Mononuclear cell (primary cell): ENCODE measurements around the gene PRR13. TPM values are rescaled to one million over a fixed set of nuclear protein-coding genes. Genes with fewer than 3 reads are reported as not detected.
"Not testable (repeated sequence)": the region's sequence is repeated elsewhere in the genome, so short reads cannot be mapped to it uniquely, and the experiment has no call there.

Experiments used
- H3K27me3 ChIP-seq: 2 replicates; pipeline ENCODE4 v1.6.0; 2011; ENCODE audit warnings: low read length, control low read depth; ENCODE audit not compliant: insufficient read depth
- H3K4me1 ChIP-seq: 2 replicates; pipeline ENCODE4 v1.5.1; 2011; ENCODE audit warnings: mild to moderate bottlenecking, low read length, control low read depth; ENCODE audit not compliant: insufficient read depth
- H3K4me3 ChIP-seq: 2 replicates; pipeline ENCODE4 v1.5.1; 2011; ENCODE audit warnings: mild to moderate bottlenecking, low read length, moderate library complexity
- H3K9me3 ChIP-seq: 2 replicates; pipeline ENCODE4 v1.5.1; 2011; ENCODE audit warnings: low read depth, mild to moderate bottlenecking, control low read depth, low read length
- total RNA-seq: library from RNA; depleted of rRNA; stranded (reverse); fragments of >200 nt; gene quantifications from one replicate; pipeline ENCODE4 v1.2.3, GENCODE V29; 2012

Gene PRR13
- total RNA-seq, 1 donor: 104 TPM

DNA sequence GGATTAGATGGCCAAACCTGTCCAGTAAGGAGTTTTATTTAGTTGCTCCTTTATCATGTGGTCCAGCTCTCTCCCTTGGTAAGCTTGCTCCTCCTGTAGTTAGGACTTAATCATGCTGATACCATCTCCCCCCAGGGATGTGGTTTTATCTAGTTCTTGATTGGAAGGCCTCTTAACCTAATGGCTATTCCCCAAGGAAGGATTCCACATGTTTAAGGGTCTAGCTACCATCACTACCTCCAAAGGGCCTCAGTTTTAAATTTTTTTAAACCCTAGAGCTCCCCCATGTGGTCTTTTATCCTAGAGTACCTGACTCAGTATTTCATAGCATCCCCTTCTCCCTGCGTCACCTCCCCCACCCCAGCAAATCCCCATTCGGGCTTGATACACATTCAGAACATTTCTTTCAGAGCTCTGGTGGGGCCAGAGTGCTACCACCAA is 35.3 kb downstream of the PRR13 start:
- H3K4me3 ChIP-seq: no peak overlapping the region
- peaks cover 6% of the 10 kb centered on the region for H3K4me1 ChIP-seq
- H3K27me3 ChIP-seq: no peaks in the 10 kb centered on the region
- no peaks in the 10 kb centered on the region for H3K9me3 ChIP-seq

DNA sequence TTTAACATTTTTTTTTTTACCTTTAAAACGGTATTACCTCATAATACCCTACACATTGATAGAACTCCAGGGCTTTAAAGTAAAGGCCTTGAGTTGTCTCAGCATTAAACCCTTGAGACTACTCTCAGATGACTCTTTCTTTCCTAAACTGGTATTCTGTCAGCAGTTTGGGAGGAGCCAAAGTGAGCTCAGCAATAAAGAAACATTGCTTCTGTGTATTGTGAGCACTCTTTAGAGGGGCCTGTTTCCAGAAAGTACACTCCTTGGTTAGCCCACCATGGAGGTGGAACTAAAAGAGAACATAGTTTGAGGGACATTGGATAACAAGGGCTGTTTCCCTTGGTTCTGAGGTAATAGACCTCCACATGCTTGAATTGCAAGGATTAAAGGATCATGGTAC is 37.3 kb downstream of the PRR13 start:
- Histone ChIP-seq H3K4me1 (no peaks in the 10 kb centered on the region), H3K4me3 (no peak overlapping the region), H3K9me3 (no peaks in the 10 kb centered on the region), H3K27me3 (no peaks in the 10 kb centered on the region)

- no peaks in the 10 kb centered on the region for H3K4me1 ChIP-seq
- no peaks in the 10 kb centered on the region for H3K27me3 ChIP-seq
- H3K9me3 ChIP-seq: no peaks in the 10 kb centered on the region
- H3K4me3 ChIP-seq: no peak overlapping the region
These were observed 37.8 kb downstream of the PRR13 start for GRCh38 chr12:53479331-53479730.

- no peaks in the 10 kb centered on the region for H3K4me1 ChIP-seq
- no peak overlapping the region for H3K4me3 ChIP-seq
- no peaks in the 10 kb centered on the region for H3K27me3 ChIP-seq
- no peaks in the 10 kb centered on the region for H3K9me3 ChIP-seq
These were observed 39.2 kb downstream of the PRR13 start for GRCh38 chr12:53480491-53481442.

GRCh38 chr12:53481458-53481857 is 39.9 kb downstream of the PRR13 start:
- H3K4me3 ChIP-seq, H3K9me3 ChIP-seq, H3K27me3 ChIP-seq, H3K4me1 ChIP-seq: not testable (repeated sequence)

DNA sequence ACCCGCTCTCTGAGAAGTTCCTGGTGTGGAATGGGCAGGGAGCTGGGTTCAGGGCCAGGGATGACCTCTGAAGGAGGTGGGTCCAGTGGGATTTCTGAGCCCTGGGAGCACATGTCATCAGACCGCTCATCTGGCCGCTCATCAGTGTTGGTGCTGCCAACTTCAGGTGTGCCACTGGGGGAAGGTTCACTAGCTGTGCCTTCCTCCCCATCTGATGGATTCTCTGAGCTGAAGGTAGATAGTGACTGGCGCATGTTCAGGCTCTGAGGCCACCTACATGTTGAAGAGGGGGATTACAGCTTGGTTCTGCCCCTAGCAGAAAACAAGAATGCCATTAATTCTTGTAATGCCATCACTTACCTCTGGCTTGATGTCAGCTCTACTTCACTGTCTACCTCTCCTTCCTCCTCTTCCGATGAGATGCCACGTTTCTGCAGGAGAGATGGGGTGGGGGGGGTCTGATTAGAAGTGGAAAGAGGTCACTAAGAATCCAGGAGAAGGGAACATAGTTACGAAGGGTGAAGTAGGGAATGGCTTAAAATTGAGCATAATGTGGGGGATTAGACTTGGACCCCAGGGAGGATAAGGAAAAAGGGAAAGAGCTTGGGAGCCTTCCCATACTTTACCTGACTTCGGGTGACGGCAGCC is 40.5 kb downstream of the PRR13 start:
- Histone ChIP-seq H3K4me1 (no peaks in the 10 kb centered on the region), H3K27me3 (no peaks in the 10 kb centered on the region), H3K4me3 (no peak overlapping the region), H3K9me3 (no peaks in the 10 kb centered on the region)

DNA sequence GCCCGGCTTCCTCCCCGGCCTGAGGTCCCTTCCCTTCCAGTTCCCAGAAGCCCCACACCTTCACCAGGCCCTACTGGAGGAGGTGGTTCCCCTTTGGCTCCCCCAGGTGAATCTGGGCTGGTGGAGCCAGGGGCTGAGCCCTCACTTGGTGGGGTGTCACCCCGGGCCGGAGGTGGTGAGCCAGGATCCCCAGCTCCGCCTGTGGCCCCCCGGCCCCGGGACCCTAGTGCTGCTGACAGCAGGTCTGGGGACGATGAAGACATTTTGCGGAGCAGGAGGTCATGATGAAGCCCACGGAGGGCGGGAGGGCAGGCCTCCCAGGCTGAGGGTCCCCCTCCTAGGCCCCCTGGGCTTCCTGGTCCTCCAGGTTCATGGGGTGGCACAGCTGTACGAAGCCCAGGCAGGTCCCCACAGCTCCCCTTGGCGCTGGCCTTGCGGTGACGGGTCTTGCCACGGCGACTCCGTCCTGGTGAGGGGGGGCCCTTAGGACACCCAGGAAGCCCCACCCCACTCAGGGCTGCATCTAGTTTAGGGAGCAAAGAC is 41.2 kb downstream of the PRR13 start:
- no peaks in the 10 kb centered on the region for H3K4me1 ChIP-seq
- no peaks in the 10 kb centered on the region for H3K27me3 ChIP-seq
- H3K4me3 ChIP-seq: no peak overlapping the region
- no peaks in the 10 kb centered on the region for H3K9me3 ChIP-seq

DNA sequence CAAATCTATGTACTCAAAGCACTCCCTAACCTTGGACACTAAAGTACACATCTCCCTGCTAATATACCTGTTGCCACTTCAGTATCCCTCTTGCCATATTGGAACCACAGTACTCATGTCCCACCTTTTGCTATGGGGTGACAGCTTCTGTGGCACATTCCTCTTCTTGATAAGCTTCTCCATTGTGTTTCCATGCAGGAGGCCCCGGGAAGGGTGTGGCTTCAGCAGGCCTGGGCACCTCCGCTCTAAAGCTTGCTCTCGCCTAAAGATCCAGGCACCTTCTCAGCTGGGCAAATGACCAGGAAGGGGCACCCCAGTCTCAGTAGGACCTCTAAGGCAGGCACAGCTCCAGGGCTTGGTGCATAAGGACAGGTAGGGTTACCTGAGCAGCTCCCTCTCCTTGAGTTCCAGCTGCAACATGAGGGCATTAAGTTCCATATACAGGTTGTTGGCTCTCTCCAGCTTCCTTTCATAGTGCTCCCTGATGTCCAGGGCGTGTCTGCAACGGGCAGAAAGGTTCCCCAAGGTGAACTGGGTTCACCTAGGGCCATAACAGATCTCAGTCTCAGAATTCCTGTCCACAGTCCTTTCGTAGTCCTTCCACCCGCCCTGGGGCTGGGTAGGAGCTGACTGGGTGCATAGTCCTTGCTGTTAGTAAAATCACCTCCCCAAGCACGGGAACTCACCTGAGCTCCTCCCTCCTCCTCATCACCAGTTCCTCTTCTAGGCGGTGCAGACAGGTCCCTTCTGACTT is 41.9 kb downstream of the PRR13 start:
- H3K4me1 ChIP-seq: no peaks in the 10 kb centered on the region
- H3K27me3 ChIP-seq: no peaks in the 10 kb centered on the region
- H3K9me3 ChIP-seq: no peaks in the 10 kb centered on the region
- H3K4me3 ChIP-seq: no peak overlapping the region

DNA sequence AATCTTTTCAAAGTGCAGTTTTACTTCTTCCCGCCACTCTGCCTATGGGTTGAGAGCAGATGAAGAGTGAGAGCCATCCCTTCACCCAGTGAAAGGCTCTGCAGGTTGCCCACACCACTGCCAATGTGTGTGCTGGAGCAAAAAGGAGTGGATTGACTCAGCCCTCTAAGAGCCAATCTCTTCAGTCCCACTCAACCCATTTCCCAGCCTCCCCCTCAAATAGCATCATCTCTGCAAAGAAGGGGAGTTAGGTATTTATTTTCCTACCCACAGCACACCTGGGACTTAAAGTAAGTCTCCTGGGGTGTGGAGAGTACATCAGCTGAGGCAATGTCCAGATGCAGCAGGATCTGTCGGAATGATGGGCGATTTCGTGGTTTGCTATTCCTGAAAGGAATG is 42.4 kb downstream of the PRR13 start:
- Histone ChIP-seq H3K4me3 (no peak overlapping the region), H3K9me3 (no peaks in the 10 kb centered on the region), H3K27me3 (no peaks in the 10 kb centered on the region), H3K4me1 (no peaks in the 10 kb centered on the region)

DNA sequence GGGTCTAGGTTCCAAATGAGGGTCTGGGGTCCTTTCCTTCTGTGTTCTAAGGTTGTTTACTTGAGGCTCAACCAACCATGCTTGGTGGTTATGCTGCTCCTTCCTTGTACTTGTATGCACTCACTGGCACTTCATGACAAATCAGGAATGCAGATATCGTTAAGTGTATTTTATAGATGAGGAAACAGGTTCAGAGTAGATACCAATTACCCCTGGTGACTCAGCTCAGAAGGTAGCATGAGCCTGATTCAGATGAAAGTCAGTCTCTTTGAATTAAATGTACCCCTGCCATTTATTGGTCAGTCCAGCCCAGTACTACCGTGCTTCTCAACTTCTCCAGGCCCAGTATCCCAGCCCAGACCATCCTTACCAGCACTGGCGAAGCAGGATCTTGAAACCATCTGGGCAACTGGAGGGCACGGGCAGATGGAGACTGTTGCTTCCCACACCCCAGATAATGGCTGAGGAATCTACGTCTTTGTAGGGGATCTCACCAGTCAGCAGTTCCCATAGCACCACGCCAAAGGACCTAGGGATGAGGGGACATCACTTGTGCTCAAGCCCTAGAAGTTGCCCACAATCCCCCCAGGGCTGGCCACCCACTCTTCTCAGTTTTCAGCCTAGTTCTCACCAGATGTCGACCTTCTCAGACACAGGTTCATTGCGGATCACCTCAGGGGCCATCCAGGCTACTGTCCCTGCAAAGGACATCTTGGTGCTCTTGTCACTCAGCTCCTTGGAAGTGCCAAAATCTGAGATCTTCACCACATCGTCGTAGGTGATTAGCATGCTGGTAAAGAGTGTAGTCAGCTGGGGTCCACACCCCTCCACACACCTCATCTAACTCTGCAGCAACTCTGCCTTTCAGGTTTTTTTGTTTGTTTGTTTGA is 43.4 kb downstream of the PRR13 start:
- no peak overlapping the region for H3K4me3 ChIP-seq
- H3K9me3 ChIP-seq: no peaks in the 10 kb centered on the region
- no peaks in the 10 kb centered on the region for H3K27me3 ChIP-seq
- no peaks in the 10 kb centered on the region for H3K4me1 ChIP-seq

- H3K9me3 ChIP-seq: no peaks in the 10 kb centered on the region
- no peaks in the 10 kb centered on the region for H3K4me1 ChIP-seq
These were observed 44.6 kb downstream of the PRR13 start for GRCh38 chr12:53485955-53486735.

GRCh38 chr12:53486736-53487487 is 45.4 kb downstream of the PRR13 start:
- H3K4me1 ChIP-seq: no peaks in the 10 kb centered on the region
- no peaks in the 10 kb centered on the region for H3K9me3 ChIP-seq
- H3K27me3 ChIP-seq: no peaks in the 10 kb centered on the region
- no peak overlapping the region for H3K4me3 ChIP-seq

More at GRCh38 chr12:53485955-53486735, 44.6 kb downstream of the PRR13 start:
- no peak overlapping the region for H3K4me3 ChIP-seq
- H3K27me3 ChIP-seq: no peaks in the 10 kb centered on the region

DNA sequence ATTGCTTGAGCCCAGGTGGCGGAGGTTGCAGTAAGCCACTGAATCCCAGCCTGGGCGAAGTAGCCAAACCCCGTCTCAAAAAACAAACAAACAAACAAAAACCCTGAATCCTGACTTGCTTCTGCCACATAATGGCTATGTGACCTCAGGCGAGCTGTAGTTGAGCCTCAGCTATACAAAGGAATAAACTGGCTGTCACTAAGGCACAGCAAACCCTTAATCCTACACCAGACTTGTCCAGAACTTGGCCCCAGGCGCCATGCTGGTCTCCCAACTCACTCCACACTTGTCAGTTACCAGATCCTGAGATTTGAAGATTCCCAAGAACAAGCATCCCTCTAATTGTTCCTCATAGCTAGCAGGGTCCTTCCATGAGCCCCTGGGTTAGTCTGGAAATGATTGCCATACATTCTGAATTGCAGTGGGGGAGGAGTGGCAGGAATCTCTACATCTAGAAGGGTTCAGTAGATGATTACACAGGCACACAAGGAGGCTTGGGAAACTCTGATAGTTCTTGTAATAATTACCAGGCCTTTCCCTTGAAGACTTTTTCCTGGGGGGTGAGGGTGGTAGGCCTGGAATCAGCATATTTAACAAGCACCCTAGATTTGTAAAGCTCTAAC is 47.8 kb downstream of the PRR13 start:
- H3K4me3 ChIP-seq: no peak overlapping the region
- peaks cover 17% of the 10 kb centered on the region for H3K4me1 ChIP-seq
- H3K9me3 ChIP-seq: no peaks in the 10 kb centered on the region
- H3K27me3 ChIP-seq: no peaks in the 10 kb centered on the region
